MCF 10A (cell line): ENCODE data around the gene SLC38A1. TPM values are rescaled to one million over a fixed set of nuclear protein-coding genes. Genes with fewer than 3 reads are reported as not detected.

Source experiments
- BruUV-seq: library from RNA; stranded (reverse); fragments of 400-500 nt; replicated peaks from 2 replicates; lab custom pipeline; 2021; lab: Mats Ljungman, UMichigan
- CTCF ChIA-PET: fragments of 300-600 bp; sonication (Branson Sonifier 250); formaldehyde crosslinking; extraction: SDS; loops from one replicate; lab custom pipeline; 2021; ENCODE audit warnings: antibody characterized with exemption, inconsistent platforms; lab: Yijun Ruan, JAX
- POLR2A ChIA-PET: fragments of 300-600, 350-650 bp; sonication (Branson Sonifier 250); formaldehyde crosslinking; extraction: SDS; loops from one replicate; lab custom pipeline; 2020; ENCODE audit warnings: antibody characterized with exemption, inconsistent platforms; lab: Yijun Ruan, JAX
- DNase-seq: peaks from one replicate; pipeline ENCODE4 v3.0.0-alpha.2; 2018; ENCODE audit not compliant: unreplicated experiment
- H3K27ac Mint-ChIP-seq: one replicate; pipeline ENCODE4 v1.8.0; 2022; ENCODE audit warnings: mild to moderate bottlenecking, low read depth, mixed read lengths; ENCODE audit not compliant: unreplicated experiment
- H3K27me3 Mint-ChIP-seq: one replicate; pipeline ENCODE4 v1.8.0; 2022; ENCODE audit warnings: mixed read lengths; ENCODE audit not compliant: insufficient read depth, unreplicated experiment
- H3K36me3 Mint-ChIP-seq: one replicate; pipeline ENCODE4 v1.8.0; 2022; ENCODE audit warnings: mild to moderate bottlenecking, moderate library complexity, mixed read lengths; ENCODE audit not compliant: insufficient read depth, unreplicated experiment
- H3K4me1 Mint-ChIP-seq: one replicate; pipeline ENCODE4 v1.8.0; 2022; ENCODE audit warnings: mixed read lengths; ENCODE audit not compliant: insufficient read depth, unreplicated experiment
- H3K4me3 Mint-ChIP-seq: one replicate; pipeline ENCODE4 v1.8.0; 2022; ENCODE audit warnings: mild to moderate bottlenecking, moderate library complexity, mixed read lengths; ENCODE audit not compliant: unreplicated experiment
- H3K9me3 Mint-ChIP-seq: one replicate; pipeline ENCODE4 v1.8.0; 2022; ENCODE audit warnings: mixed read lengths; ENCODE audit not compliant: unreplicated experiment
- CTCF ChIP-seq: fragments of 200-600 bp; IDR thresholded peaks from one replicate; pipeline ENCODE4 v1.8.0; 2022; ENCODE audit warnings: antibody characterized with exemption, mild to moderate bottlenecking; ENCODE audit not compliant: unreplicated experiment
- intact Hi-C: fragments of 100-400 bp; cut with micrococcal nuclease; formaldehyde crosslinking; loops from 2 replicates; pipeline ENCODE4 v1.14.1; 2022
- total RNA-seq: library from RNA; stranded (reverse); gene quantifications from 2 replicates; pipeline ENCODE4 v1.2.3, GENCODE V29; 2022

Gene SLC38A1
- total RNA-seq, 1 experiment from 2014 or later = 327 TPM

- no TSS peak for BruUV-seq
- H3K27me3 Mint-ChIP-seq = no peaks in the 10 kb centered on the region
- intact Hi-C loops = no loop called here
- CTCF ChIA-PET = interaction anchor here (1.7 kb wide), 1 partner anchor 60 kb away, joined by 4 read pairs; no protein-coding TSS in a partner anchor
- POLR2A ChIA-PET = interaction anchor here (0.6 to 2.1 kb wide), 5 partner anchors 11 to 179 kb away, joined by 3 to 10 read pairs (median 3); no protein-coding TSS in a partner anchor
- DNase-seq = no peak
- no peaks in the 10 kb centered on the region for H3K9me3 Mint-ChIP-seq
- TF ChIP-seq CTCF = no peak
- no peak overlapping the region for H3K4me3 Mint-ChIP-seq
- peaks cover 39% of the 10 kb centered on the region for H3K36me3 Mint-ChIP-seq
- peaks cover 16% of the 10 kb centered on the region for H3K4me1 Mint-ChIP-seq
- no peak overlapping the region for H3K27ac Mint-ChIP-seq
Observed at GRCh38 chr12:46186088-46186487, 82.8 kb downstream of the SLC38A1 start.

- CTCF ChIA-PET = no interaction called here
- no peaks in the 10 kb centered on the region for H3K9me3 Mint-ChIP-seq
- intact Hi-C loops = no loop called here
- no peak for TF ChIP-seq CTCF
- no peaks in the 10 kb centered on the region for H3K27me3 Mint-ChIP-seq
- H3K36me3 Mint-ChIP-seq = peaks cover 37% of the 10 kb centered on the region
- no peak overlapping the region for H3K4me3 Mint-ChIP-seq
- H3K27ac Mint-ChIP-seq = no peak overlapping the region
- DNase-seq = no peak
- no TSS peak for BruUV-seq
- POLR2A ChIA-PET = interaction anchor here (0.6 to 2.0 kb wide), 4 partner anchors 21 to 180 kb away, joined by 3 to 5 read pairs (median 4); no protein-coding TSS in a partner anchor
- H3K4me1 Mint-ChIP-seq = peaks cover 16% of the 10 kb centered on the region
Observed at GRCh38 chr12:46185686-46186085, 83.2 kb downstream of the SLC38A1 start.

- DNase-seq = no peak
- Mint-ChIP-seq H3K36me3 (peaks cover 30% of the 10 kb centered on the region), H3K27ac (no peak overlapping the region), H3K4me1 (peaks cover 16% of the 10 kb centered on the region), H3K27me3 (no peaks in the 10 kb centered on the region), H3K9me3 (no peaks in the 10 kb centered on the region), H3K4me3 (no peak overlapping the region)
- intact Hi-C loops = no loop called here
- ChIA-PET CTCF (interaction anchor here (0.7 kb wide), 1 partner anchor 508 kb away, joined by 5 read pairs; no protein-coding TSS in a partner anchor), POLR2A (interaction anchor here (0.6 to 0.7 kb wide), 3 partner anchors 8 to 180 kb away, joined by 3 to 4 read pairs (median 4); no protein-coding TSS in a partner anchor)
- no peak for TF ChIP-seq CTCF
- no TSS peak for BruUV-seq
Observed at GRCh38 chr12:46184798-46185595, 83.8 kb downstream of the SLC38A1 start.

- intact Hi-C loops = no loop called here
- Mint-ChIP-seq H3K36me3 (peaks cover 20% of the 10 kb centered on the region), H3K27me3 (no peaks in the 10 kb centered on the region), H3K4me3 (no peak overlapping the region), H3K4me1 (peaks cover 14% of the 10 kb centered on the region), H3K27ac (no peak overlapping the region), H3K9me3 (no peaks in the 10 kb centered on the region)
- POLR2A ChIA-PET = interaction anchor here (1.6 kb wide), 1 partner anchor 22 kb away, joined by 3 read pairs; no protein-coding TSS in a partner anchor
- no peak for DNase-seq
- CTCF ChIA-PET = no interaction called here
- no peak for TF ChIP-seq CTCF
- BruUV-seq = no TSS peak
Observed at GRCh38 chr12:46183112-46183511, 85.7 kb downstream of the SLC38A1 start.
